Measurements from ENCODE around the gene AEBP1. TPM values are rescaled to one million over a fixed set of nuclear protein-coding genes. Genes with fewer than 3 reads are reported as not detected.

Gene AEBP1
- total RNA-seq, 2 experiments from 2014 or later: 35.0 to 64.2 TPM

DNA sequence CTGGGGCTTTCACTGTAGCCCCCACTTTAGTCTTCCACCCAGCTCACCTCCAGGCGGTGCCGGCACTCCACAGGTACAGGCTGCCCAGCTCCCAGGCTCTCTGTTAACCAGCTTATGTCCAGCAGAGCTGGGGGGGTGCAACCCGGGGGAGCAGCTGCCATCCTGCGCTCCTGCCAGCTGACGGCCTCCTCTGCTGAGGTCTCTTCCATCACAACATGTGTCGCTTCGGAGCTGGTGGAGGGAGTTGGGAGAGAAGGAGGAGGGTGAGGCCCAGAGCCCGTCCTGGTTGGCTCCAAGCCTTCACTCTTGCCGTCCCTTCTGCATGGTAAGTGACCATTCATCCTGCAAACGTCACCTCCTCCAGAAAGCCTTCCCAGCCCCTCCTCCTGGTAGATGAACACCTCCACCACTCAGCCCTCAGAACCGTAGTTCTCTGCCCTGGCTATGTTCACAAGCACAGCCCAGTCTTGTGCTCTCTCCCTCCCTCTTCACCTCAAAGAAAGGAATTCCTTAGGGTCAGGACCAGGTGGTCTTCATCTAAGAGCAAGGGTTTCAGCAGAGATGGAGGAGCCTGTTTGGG is 23.4 kb upstream of the AEBP1 start:
- no peaks in the 10 kb centered on the region; the same call in 1 of the 2 replicates for H4K20me1 ChIP-seq (ENCODE audit: insufficient read depth, low read length)
- no TSS peak for BruUV-seq (replicated peaks)
- no peak for DNase-seq (ENCODE audit: low spot score)
- peaks cover 58% of the 10 kb centered on the region for H3K36me3 ChIP-seq (ENCODE audit: insufficient read depth, low read length)
- no peaks in the 10 kb centered on the region for H3K9me2 ChIP-seq (ENCODE audit: insufficient read depth, low read length)
- intact Hi-C loops (cut with micrococcal nuclease; ENCODE audit: unreplicated experiment): loop anchor here (1.0 to 10.0 kb wide), 2 partner anchors 48 to 66 kb away; no protein-coding TSS in a partner anchor
- H3K79me2 ChIP-seq (ENCODE audit: insufficient read depth, low read depth, low read length): peaks cover 24% of the 10 kb centered on the region; the same call in 1 of the 2 replicates
- no peaks in the 10 kb centered on the region for H3K9me3 ChIP-seq (ENCODE audit: low read length)
- peak overlapping the region; percentile 74 for H3K4me3 ChIP-seq (ENCODE audit: low read depth, low read length, poor library complexity, severe bottlenecking)
- H3K27ac ChIP-seq (ENCODE audit: low read depth, low read length, poor library complexity, severe bottlenecking): peak overlapping the region; percentile 78
- peaks cover 54% of the 10 kb centered on the region for H3K4me1 ChIP-seq (ENCODE audit: insufficient read depth, low read length, poor library complexity, severe bottlenecking)
- ChIA-PET POLR2A (interaction anchor here (0.7 to 2.3 kb wide), 7 partner anchors 10 to 120 kb away, joined by 3 to 38 read pairs (median 6); partner anchors contain the start of genes DBNL, POLD2 and YKT6), CTCF (ENCODE audit: unreplicated experiment) (interaction anchor here (1.2 to 2.1 kb wide), 4 partner anchors 8 to 112 kb away, joined by 4 to 25 read pairs (median 6); no protein-coding TSS in a partner anchor)
- peak overlapping the region; percentile 86 for H3K4me2 ChIP-seq (ENCODE audit: low read length)
- TF ChIP-seq CTCF (conservative IDR thresholded peaks at IDR 0.05; ENCODE audit: low read length): 0 out of 2 replicates have a peak, but pooled peaks have one; percentile 15
- no peak for TF ChIP-seq EZH2phosphoT487 (IDR thresholded peaks at IDR 0.05; ENCODE audit: borderline replicate concordance, low read depth, low read length)
- H2AFZ ChIP-seq (ENCODE audit: low read length): no peak overlapping the region

- Histone ChIP-seq H4K20me1 (ENCODE audit: insufficient read depth, low read length) (no peaks in the 10 kb centered on the region; the same call in 1 of the 2 replicates), H3K4me1 (ENCODE audit: insufficient read depth, low read length, poor library complexity, severe bottlenecking) (peaks cover 57% of the 10 kb centered on the region), H3K9me2 (ENCODE audit: insufficient read depth, low read length) (no peaks in the 10 kb centered on the region), H3K36me3 (ENCODE audit: insufficient read depth, low read length) (peaks cover 53% of the 10 kb centered on the region), H3K79me2 (ENCODE audit: insufficient read depth, low read depth, low read length) (peaks cover 24% of the 10 kb centered on the region; the same call in 1 of the 2 replicates), H3K9me3 (ENCODE audit: low read length) (no peaks in the 10 kb centered on the region), H3K27ac (ENCODE audit: low read depth, low read length, poor library complexity, severe bottlenecking) (peak overlapping the region; percentile 78), H2AFZ (ENCODE audit: low read length) (no peak overlapping the region), H3K4me2 (ENCODE audit: low read length) (peak overlapping the region; percentile 86), H3K4me3 (ENCODE audit: low read depth, low read length, poor library complexity, severe bottlenecking) (peak overlapping the region; percentile 74)
- ChIA-PET CTCF (ENCODE audit: unreplicated experiment) (interaction anchor here (1.2 to 2.1 kb wide), 4 partner anchors 9 to 112 kb away, joined by 4 to 25 read pairs (median 6); no protein-coding TSS in a partner anchor), POLR2A (interaction anchor here (0.7 to 2.3 kb wide), 7 partner anchors 10 to 120 kb away, joined by 3 to 38 read pairs (median 6); partner anchors contain the start of genes DBNL, POLD2 and YKT6)
- BruUV-seq (replicated peaks): no TSS peak
- intact Hi-C loops (cut with micrococcal nuclease; ENCODE audit: unreplicated experiment): loop anchor here (1.0 to 10.0 kb wide), 2 partner anchors 47 to 67 kb away; no protein-coding TSS in a partner anchor
- TF ChIP-seq EZH2phosphoT487 (IDR thresholded peaks at IDR 0.05; ENCODE audit: borderline replicate concordance, low read depth, low read length) (no peak), CTCF (conservative IDR thresholded peaks at IDR 0.05; ENCODE audit: low read length) (peak; percentile 53; the same call in 1 of the 2 replicates)
- peak; percentile 69 for DNase-seq (ENCODE audit: low spot score)
Observed at GRCh38 chr7:44081266-44081748, 22.8 kb upstream of the AEBP1 start.

All from OCI-LY7 (cell line).